ENCODE results near the gene ERFL. TPM values are rescaled to one million over a fixed set of nuclear protein-coding genes. Genes with fewer than 3 reads are reported as not detected.

Gene ERFL
- total RNA-seq, 1 experiment from 2014 or later, result 0.79 TPM

DNA sequence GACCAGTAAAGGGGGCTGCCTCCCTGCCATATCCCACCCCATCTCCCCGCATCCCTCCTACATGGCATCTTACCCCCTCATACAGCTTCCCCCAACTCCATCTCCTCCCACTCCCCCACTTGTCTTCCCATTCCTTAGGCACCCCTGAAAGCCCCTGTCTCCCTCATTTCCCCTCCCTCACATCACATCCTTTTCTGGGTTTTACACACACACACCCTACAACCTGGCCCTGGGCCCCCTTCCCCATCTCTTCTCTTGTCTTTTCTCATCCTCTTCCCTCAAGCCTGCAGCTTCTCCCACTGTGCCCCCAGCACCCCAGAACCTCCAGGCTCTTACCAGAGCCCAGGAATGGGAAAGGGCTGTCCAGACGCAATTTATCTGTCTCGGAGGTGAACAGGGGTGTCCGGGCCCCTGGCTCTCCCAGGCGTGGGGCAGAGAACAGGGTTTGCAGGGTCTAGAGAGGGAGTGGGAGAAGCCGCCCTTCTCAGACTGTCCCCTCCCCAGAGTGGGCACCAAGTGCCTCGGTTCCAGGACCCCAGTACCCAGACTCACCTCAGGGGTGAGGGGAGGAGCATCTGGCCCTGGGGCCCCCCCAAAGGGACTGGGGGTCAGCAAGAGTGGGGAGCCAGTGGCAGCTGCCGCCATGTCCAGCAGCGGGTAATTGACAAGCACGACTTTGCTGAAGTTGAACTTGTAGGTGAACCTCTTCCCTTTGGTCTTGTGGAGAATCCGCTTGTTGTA lies 19.4 kb downstream of the ERFL start:
- RAD21 ChIA-PET (ENCODE audit: low non-redundant PET in 1 of 2, low total read pairs in 2 of 2, uncharacterized antibody in 2 of 2, unreplicated experiment in 2 of 2), result no interaction called here
- POLR2A ChIA-PET, result no interaction called here

More for the DNA sequence above, 19.4 kb downstream of the ERFL start:
- H3K9me2 ChIP-seq (ENCODE audit: insufficient read depth), result no peaks in the 10 kb centered on the region
- H3K36me3 ChIP-seq (ENCODE audit: control insufficient read depth in 1 of 2, insufficient read depth in 2 of 2, low read length in 2 of 2), result peaks cover 8 to 15% of the 10 kb centered on the region in 2 experiments; a peak in 3 of 4 replicates
- no peak overlapping the region for H3K9ac ChIP-seq (ENCODE audit: low read length)
- TF ChIP-seq, protein P1, sequence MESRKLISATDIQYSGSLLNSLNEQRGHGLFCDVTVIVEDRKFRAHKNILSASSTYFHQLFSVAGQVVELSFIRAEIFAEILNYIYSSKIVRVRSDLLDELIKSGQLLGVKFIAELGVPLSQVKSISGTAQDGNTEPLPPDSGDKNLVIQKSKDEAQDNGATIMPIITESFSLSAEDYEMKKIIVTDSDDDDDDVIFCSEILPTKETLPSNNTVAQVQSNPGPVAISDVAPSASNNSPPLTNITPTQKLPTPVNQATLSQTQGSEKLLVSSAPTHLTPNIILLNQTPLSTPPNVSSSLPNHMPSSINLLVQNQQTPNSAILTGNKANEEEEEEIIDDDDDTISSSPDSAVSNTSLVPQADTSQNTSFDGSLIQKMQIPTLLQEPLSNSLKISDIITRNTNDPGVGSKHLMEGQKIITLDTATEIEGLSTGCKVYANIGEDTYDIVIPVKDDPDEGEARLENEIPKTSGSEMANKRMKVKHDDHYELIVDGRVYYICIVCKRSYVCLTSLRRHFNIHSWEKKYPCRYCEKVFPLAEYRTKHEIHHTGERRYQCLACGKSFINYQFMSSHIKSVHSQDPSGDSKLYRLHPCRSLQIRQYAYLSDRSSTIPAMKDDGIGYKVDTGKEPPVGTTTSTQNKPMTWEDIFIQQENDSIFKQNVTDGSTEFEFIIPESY (IDR thresholded peaks at IDR 0.05; ENCODE audit: extremely low read depth, insufficient replicate concordance, low read length), result no peak
- TF ChIP-seq ZNF274 (IDR thresholded peaks at IDR 0.05; ENCODE audit: low read depth, low read length) (no peak), POLR2A (IDR thresholded peaks at IDR 0.05; ENCODE audit: borderline replicate concordance, extremely low read depth, insufficient read depth, insufficient read length) (no peak), SRF (IDR thresholded peaks at IDR 0.05; ENCODE audit: low read depth) (no peak), ELF1 (IDR thresholded peaks at IDR 0.05; ENCODE audit: borderline replicate concordance, low read depth) (no peak), EGR1 (IDR thresholded peaks at IDR 0.05; ENCODE audit: low read depth) (no peak), EZH2 (IDR thresholded peaks at IDR 0.05) (no peak), SP1 (IDR thresholded peaks at IDR 0.05; ENCODE audit: low read depth) (no peak), POLR2AphosphoS5 (IDR thresholded peaks at IDR 0.05; ENCODE audit: low read depth, low read length) (no peak), RAD21 (IDR thresholded peaks at IDR 0.05; ENCODE audit: low read depth) (no peak), ZFX (IDR thresholded peaks at IDR 0.05) (no peak), FOSL1 (IDR thresholded peaks at IDR 0.05; ENCODE audit: low read depth) (no peak), CBX3 (IDR thresholded peaks at IDR 0.05; ENCODE audit: low read depth) (no peak), CEBPB (IDR thresholded peaks at IDR 0.05; ENCODE audit: low read depth) (no peak)
- TF ChIP-seq, protein P2, sequence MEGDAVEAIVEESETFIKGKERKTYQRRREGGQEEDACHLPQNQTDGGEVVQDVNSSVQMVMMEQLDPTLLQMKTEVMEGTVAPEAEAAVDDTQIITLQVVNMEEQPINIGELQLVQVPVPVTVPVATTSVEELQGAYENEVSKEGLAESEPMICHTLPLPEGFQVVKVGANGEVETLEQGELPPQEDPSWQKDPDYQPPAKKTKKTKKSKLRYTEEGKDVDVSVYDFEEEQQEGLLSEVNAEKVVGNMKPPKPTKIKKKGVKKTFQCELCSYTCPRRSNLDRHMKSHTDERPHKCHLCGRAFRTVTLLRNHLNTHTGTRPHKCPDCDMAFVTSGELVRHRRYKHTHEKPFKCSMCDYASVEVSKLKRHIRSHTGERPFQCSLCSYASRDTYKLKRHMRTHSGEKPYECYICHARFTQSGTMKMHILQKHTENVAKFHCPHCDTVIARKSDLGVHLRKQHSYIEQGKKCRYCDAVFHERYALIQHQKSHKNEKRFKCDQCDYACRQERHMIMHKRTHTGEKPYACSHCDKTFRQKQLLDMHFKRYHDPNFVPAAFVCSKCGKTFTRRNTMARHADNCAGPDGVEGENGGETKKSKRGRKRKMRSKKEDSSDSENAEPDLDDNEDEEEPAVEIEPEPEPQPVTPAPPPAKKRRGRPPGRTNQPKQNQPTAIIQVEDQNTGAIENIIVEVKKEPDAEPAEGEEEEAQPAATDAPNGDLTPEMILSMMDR (IDR thresholded peaks at IDR 0.05 in 2 of 3, conservative IDR thresholded peaks at IDR 0.05 in 1 of 3; ENCODE audit: borderline replicate concordance in 1 of 3, insufficient read depth in 1 of 3, low read depth in 2 of 3, low read length in 2 of 3), result no peak
- TF ChIP-seq, protein P3, sequence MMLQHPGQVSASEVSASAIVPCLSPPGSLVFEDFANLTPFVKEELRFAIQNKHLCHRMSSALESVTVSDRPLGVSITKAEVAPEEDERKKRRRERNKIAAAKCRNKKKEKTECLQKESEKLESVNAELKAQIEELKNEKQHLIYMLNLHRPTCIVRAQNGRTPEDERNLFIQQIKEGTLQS (IDR thresholded peaks at IDR 0.05), result no peak
- no peak overlapping the region for H3K27ac ChIP-seq (ENCODE audit: low read depth, low read length)
- H2AFZ ChIP-seq (ENCODE audit: low read depth, low read length, poor library complexity, severe bottlenecking), result no peak overlapping the region
- H3K9me3 ChIP-seq (ENCODE audit: control insufficient read depth in 1 of 2, insufficient read depth in 1 of 2, low read depth in 1 of 2, low read length in 2 of 2), result no peaks in the 10 kb centered on the region
- no peak overlapping the region for H3K4me2 ChIP-seq (ENCODE audit: low read length)
- H3K4me3 ChIP-seq (replicated peaks in 1 of 2; ENCODE audit: low read depth in 1 of 2, low read length in 2 of 2), result no peak overlapping the region
- no peaks in the 10 kb centered on the region; the same call in 1 of the 2 replicates for H3K27me3 ChIP-seq (ENCODE audit: insufficient read depth, low read length)
- no peaks in the 10 kb centered on the region for H3K79me2 ChIP-seq (ENCODE audit: insufficient read depth, low read length)
- BruUV-seq (replicated peaks), result no TSS peak
- no peak for ATAC-seq
- H3K4me1 ChIP-seq (ENCODE audit: control insufficient read depth in 1 of 2, insufficient read depth in 2 of 2, low read length in 2 of 2), result peaks cover 0 to 5% of the 10 kb centered on the region in 2 experiments; a peak in 1 of 4 replicates
- no peak for DNase-seq (ENCODE audit: low read depth, low spot score)
- intact Hi-C loops (cut with micrococcal nuclease), result no loop called here
- CTCF ChIA-PET, result no interaction called here
- no peaks in the 10 kb centered on the region for H4K20me1 ChIP-seq (ENCODE audit: insufficient read depth)

Measured in HCT116 (cell line).